GM12891 (cell line): Measurements from ENCODE around the gene DHDDS.

Experiments used
- DNase-seq: peaks from one replicate; pipeline ENCODE4 v3.0.0; 2011; ENCODE audit warnings: low spot score; ENCODE audit not compliant: insufficient read length
- FAIRE-seq: peaks from 2 replicates; lab custom pipeline; 2011; peaks lifted over from hg19 to GRCh38; lab: Jason Lieb, UNC
- PAX5 ChIP-seq: IDR thresholded peaks from 2 replicates; pipeline ENCODE4 v1.6.1; 2011; ENCODE audit warnings: low read length, moderate library complexity, mild to moderate bottlenecking; ENCODE audit not compliant: insufficient read depth, severe bottlenecking
- POLR2A ChIP-seq: IDR thresholded peaks from 2 replicates; pipeline ENCODE4 v1.6.1; 2011; ENCODE audit warnings: low read depth, low read length, control low read depth
- POLR2AphosphoS5 ChIP-seq: IDR thresholded peaks from 2 replicates; pipeline ENCODE4 v1.6.1; 2011; ENCODE audit warnings: low read depth, low read length, control low read depth
- POU2F2 ChIP-seq: IDR thresholded peaks from 2 replicates; pipeline ENCODE4 v1.6.1; 2011; ENCODE audit warnings: low read depth, mild to moderate bottlenecking, control low read depth, low read length, moderate library complexity
- SPI1 ChIP-seq: IDR thresholded peaks from 2 replicates; pipeline ENCODE4 v1.6.1; 2011; ENCODE audit warnings: low read depth, low read length, control low read depth
- TAF1 ChIP-seq: IDR thresholded peaks from 2 replicates; pipeline ENCODE4 v1.6.1; 2011; ENCODE audit warnings: low read depth, low read length, control low read depth

Gene DHDDS

DNA sequence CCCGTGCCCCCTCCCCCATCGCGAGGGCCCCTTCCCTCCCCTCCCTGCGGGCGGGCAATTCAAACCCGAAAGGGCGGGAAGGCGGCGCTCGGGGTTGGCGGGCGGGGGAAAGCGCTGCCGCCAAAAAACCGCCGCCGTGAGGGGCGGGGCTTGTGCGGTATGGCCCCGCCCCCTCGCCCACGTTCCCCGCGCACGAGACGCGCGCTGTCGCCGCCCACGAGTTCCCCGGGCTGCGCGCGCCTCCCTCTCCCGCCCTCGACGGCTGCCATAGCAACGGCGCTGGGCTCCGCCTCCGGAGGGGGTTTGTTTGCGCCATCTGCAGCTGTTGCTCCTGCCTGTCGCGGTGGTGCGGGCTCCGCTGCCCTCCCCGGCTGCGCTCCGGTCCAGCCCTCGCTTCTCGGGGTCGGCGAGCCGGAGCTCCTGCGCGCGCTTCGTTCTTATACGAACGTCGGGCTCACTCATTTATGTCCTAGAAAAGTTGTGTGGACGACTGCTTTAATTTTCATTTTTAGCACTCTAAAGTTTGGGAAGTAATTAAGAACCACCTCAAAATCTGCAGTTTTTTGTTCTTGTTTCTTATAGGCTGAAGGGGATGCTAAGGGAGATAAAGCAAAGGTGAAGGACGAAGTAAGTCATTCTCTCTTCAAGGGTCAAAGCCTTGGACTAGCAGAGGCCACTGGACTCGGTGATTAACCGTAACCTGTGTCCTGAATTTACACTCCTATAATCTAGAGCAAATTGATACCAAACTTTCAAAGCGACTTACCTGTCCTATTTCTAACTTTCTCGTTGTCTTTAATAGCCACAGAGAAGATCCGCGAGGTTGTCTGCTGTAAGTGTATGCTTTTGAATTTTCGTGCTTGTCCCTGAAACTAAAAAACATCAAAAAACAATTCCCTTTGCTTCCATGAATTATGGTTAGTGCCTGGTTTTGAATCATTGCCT is 41.1 kb downstream of the DHDDS start:
- FAIRE-seq (peak; percentile 95), DNase-seq (peak; percentile 84)
- no peak for TF ChIP-seq SPI1
- no peak for TF ChIP-seq TAF1
- TF ChIP-seq POLR2A = 0 out of 2 replicates have a peak, but pooled peaks have one; percentile 36
- TF ChIP-seq PAX5 = no peak
- TF ChIP-seq POU2F2 = 0 out of 2 replicates have a peak, but pooled peaks have one; percentile 7
- TF ChIP-seq POLR2AphosphoS5 = peak; percentile 75

DNA sequence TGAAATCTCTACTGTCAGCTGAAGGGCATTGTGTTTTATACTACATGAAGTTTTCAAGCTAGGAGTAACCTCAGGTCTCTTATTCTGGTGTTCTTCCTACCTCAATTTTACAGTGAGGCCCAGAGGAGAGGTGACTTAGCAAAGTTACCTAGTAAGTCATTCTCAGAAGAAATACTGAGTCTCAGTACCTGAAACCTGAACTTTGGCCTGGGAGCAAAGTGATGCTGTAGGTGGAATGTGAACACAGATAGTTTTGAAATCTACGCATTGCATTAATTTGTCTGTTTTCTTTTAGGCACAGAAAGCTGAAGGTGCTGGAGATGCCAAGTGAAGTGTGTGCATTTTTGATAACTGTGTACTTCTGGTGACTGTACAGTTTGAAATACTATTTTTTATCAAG is 42.7 kb downstream of the DHDDS start:
- TF ChIP-seq POU2F2 = no peak
- no peak for TF ChIP-seq TAF1
- no peak for TF ChIP-seq SPI1
- TF ChIP-seq POLR2A = no peak
- no peak for TF ChIP-seq POLR2AphosphoS5
- TF ChIP-seq PAX5 = no peak
- FAIRE-seq (no peak), DNase-seq (no peak)

DNA sequence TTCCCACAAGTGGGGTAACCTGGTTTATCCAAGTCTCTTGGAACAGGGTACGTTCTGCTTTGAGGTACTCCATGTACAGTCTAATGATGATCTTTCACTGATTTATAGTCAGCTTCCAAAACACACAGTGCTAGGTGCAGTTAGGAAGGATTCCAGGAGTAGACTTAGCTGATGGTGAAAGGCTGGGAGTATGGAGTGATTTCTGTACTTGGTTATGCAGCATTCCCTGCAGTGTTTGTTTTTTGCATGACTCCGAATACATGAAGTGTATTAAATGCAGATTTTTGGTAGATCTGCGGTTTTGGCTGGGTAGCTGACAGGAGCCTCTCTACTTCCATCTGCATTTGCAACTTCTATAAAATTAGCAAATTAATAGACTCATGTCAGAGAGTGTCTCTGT is 43.9 kb downstream of the DHDDS start:
- no peak for FAIRE-seq
- DNase-seq = no peak
- TF ChIP-seq POU2F2 = no peak
- TF ChIP-seq SPI1 = no peak
- TF ChIP-seq POLR2AphosphoS5 = peak; percentile 59
- peak; percentile 9; the same call in 1 of the 2 replicates for TF ChIP-seq POLR2A

DNA sequence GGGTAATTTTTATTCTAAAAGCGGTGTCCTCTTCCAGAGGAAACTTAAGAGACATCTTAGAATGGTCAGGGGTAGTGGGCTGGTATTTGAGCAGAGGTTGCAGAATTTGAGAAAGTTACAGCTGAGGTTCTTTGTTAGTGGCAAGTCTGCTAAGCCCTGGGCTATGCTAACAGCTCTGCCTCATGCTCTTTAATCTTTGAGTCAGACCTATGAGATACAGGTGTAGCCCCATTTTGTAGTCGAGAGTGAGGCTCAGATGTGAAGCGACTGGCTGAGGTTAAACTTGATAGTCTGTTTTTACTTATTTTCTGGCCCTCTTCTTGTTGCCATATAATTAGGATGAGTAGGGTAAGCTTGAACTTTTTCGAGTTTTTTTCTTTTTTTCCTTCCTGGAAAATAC is 44.8 kb downstream of the DHDDS start:
- DNase-seq = no peak
- TF ChIP-seq POU2F2 = no peak

DNA sequence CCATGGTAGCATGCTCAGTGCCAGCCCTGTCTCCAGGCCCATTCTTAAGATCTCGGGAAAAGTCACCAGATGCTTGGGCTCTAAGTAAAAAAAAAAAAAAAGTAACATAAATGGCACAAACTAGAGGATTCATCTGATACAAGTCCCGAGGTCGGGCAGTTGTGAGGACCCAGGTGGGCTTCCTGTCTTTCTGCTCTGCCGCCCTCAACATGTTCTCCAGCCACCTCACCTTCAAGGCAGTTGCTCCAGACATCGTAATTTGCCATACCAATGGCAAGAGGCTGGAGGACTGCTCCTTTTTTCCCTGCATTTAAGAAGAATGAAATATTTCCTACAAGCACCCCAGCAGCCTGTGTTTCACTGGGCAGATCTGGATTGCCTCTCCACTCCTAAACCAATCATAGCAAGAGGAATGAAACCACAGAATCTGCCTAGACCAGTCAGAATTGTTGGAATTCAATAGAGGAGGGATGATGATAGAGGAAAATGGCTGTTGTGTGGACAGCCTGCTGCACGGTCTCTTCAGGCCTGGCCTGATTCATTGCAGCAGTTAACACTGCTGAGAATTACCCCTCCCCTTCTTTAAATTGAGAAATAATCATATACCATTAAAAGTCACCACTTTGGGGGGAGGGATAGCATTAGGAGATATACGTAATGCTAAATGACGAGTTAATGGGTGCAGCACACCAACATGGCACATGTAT is 45.5 kb downstream of the DHDDS start:
- TF ChIP-seq POLR2A (0 out of 2 replicates have a peak, but pooled peaks have one; percentile 33), PAX5 (no peak), POLR2AphosphoS5 (peak; percentile 50)
- FAIRE-seq (no peak), DNase-seq (no peak)

More for the DNA sequence above, 44.8 kb downstream of the DHDDS start:
- no peak for FAIRE-seq

DNA sequence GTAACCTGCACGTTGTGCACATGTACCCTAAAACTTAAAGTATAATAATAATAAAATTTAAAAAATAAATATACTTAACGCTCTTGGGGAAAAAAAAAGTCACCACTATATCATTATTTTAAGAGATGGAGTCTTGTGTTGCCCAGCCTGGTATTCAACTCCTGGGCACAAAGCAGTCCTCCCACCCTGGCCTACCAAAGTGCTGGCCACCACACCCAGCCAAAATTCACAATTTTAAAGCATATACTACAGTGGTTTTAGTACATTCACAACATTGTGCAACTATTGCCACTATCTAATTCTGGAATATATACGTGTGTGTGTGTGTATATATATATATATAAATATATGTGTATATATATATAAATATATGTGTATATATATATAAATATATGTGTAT is 46.0 kb downstream of the DHDDS start:
- TF ChIP-seq POLR2A = no peak
- TF ChIP-seq POLR2AphosphoS5 = no peak
- TF ChIP-seq SPI1 = no peak
- no peak for TF ChIP-seq PAX5
- no peak for TF ChIP-seq POU2F2
- TF ChIP-seq TAF1 = no peak
- DNase-seq (no peak), FAIRE-seq (no peak)

DNA sequence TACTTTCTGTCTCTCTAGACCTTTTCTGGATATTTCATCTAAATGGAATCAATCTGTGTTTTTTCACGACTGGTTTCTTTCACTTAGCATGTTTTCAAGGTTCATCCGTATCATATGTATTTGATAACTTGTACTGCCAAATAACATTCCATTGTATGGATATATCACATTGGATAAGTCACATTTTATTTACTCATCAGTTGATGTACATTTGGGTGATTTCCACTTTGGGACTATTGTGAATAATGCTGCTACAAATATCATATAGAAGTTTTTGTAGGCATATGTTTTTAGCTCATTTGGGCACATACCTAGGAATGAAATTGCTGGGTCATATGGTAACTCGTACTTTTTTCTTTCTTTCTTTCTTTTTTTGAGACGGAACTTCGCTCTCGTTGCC is 46.9 kb downstream of the DHDDS start:
- FAIRE-seq (no peak), DNase-seq (no peak)
- no peak for TF ChIP-seq TAF1
- TF ChIP-seq PAX5 = no peak
- no peak for TF ChIP-seq POU2F2

DNA sequence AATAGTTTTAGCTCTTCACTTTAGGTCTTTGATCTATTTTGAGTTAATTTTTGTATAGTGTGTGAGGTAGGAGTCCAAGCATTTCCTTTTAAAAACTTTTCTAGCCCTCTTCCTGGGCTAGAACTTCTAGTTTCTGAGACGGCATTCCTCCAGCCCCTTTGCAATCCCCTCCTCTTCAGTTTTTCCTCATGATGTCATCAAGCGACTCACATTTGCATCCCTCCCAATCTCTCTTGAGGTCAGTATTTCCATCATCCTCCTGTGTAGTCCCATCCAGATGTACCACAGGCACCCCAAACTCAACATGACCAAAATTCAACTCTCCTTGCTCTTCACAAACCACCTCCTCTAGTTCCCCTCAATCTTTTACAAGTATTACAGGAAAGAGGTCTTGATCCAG is 50.8 kb downstream of the DHDDS start:
- TF ChIP-seq SPI1 (no peak), POU2F2 (no peak), PAX5 (no peak), POLR2A (no peak), TAF1 (no peak), POLR2AphosphoS5 (no peak)
- no peak for DNase-seq
- FAIRE-seq = no peak

DNA sequence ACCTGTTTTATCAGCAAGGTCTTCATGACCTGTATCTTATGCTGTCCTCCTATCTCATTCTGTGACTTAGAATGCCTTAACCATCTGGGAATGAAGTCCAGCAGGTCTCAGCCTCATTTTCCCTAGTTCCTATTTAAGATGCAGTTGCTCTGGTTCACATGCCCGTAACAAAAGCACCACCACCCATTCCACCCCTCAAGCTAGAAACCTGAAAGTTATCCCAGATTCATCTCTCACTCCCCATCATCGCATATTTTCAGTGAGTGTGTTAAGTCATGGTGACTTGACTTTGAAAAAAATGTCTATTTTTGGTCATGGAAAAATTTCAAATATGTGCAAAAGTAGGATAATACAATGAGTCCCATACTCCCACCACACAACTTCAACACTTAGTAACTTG is 51.9 kb downstream of the DHDDS start:
- DNase-seq = no peak
- FAIRE-seq = no peak
- TF ChIP-seq PAX5 = no peak
- TF ChIP-seq POLR2A = no peak
- TF ChIP-seq POU2F2 = no peak
- no peak for TF ChIP-seq SPI1
- TF ChIP-seq POLR2AphosphoS5 = no peak
- no peak for TF ChIP-seq TAF1

DNA sequence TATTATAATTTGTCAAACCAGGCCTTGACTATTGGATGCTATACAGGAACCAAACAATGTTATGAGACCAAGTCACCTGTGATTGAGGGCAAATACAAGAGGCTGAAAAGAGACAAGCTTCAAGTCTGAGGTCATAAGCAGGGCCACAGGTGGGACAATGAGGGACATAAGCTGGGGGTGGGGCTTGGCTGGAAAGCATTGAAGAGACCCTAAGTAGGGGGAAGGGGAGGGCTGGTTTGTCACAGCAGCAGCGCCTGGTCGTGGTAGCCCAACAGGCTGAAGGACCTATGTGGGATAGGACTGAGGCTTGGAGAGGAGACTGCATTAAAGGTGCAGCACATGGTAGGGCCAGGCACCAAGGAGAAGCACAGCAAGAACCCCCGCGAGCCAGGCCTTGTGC is 58.0 kb downstream of the DHDDS start:
- FAIRE-seq (peak; percentile 16), DNase-seq (no peak)
- TF ChIP-seq PAX5 (no peak), SPI1 (no peak), POLR2AphosphoS5 (no peak), TAF1 (no peak), POLR2A (no peak), POU2F2 (no peak)
